A549 (cell line): ENCODE measurements around the gene PPM1H. TPM values are rescaled to one million over a fixed set of nuclear protein-coding genes. Genes with fewer than 3 reads are reported as not detected.

Experiments
- ATAC-seq, 2 experiments: fragments of 200-7000 bp in 1 of 2; fragments of >200 bp in 1 of 2; cut with Nextera tagmentation in 1 of 2; cut with Tn5 transposase in 1 of 2; 3 replicates each; pipeline versions ENCODE4 v1.8.0 to v1.9.1; 2018 to 2020; ENCODE audit warnings: mild to moderate bottlenecking in 1 of 2, moderate library complexity in 1 of 2
- CTCF ChIA-PET: fragments of 300-600 bp; sonication (Branson Sonifier 250); formaldehyde crosslinking; extraction: SDS; loops from one replicate; lab custom pipeline; 2021; ENCODE audit warnings: antibody characterized with exemption, inconsistent platforms; lab: Yijun Ruan, JAX
- POLR2A ChIA-PET: fragments of 350-600 bp; formaldehyde crosslinking; extraction: SDS; loops from one replicate; lab custom pipeline; 2021; ENCODE audit warnings: antibody characterized with exemption, inconsistent platforms; lab: Yijun Ruan, JAX
- DNase-seq, 2 experiments: peaks; one replicate each; pipeline versions ENCODE4 v3.0.0 to v3.0.0-alpha.2; 2011 to 2016; ENCODE audit warnings: low read depth in 1 of 2, low spot score in 1 of 2
- FAIRE-seq: peaks from 2 replicates; lab custom pipeline; 2011; peaks lifted over from hg19 to GRCh38; lab: Jason Lieb, UNC
- H3K27ac ChIP-seq, 2 experiments: fragments of >200 bp; sonication (Bioruptor Twin); formaldehyde crosslinking; 3 replicates each; pipeline ENCODE4 v1.5.1; 2016 to 2017
- H3K4me1 ChIP-seq: fragments of >200 bp; sonication (Bioruptor Twin); formaldehyde crosslinking; 3 replicates; pipeline ENCODE4 v1.6.1; 2016
- H3K4me2 ChIP-seq: fragments of >200 bp; sonication (Bioruptor Twin); formaldehyde crosslinking; 3 replicates; pipeline ENCODE4 v1.6.1; 2016
- H3K4me3 ChIP-seq: fragments of >200 bp; sonication (Bioruptor Twin); formaldehyde crosslinking; 3 replicates; pipeline ENCODE4 v1.5.1; 2016
- H3K9me3 ChIP-seq: fragments of >200 bp; sonication (Bioruptor Twin); formaldehyde crosslinking; 3 replicates; pipeline ENCODE4 v1.6.1; 2016
- CEBPB ChIP-seq, 2 experiments: fragments of >200 bp in 1 of 2; sonication (Bioruptor Twin) in 1 of 2; formaldehyde crosslinking in 1 of 2; IDR thresholded peaks; 2 replicates each; pipeline ENCODE4 v1.6.1; 2012 to 2016
- CHD2 ChIP-seq: fragments of 150-350 bp; IDR thresholded peaks from 2 replicates; pipeline ENCODE4 v1.6.1; 2014; ENCODE audit warnings: low read length; ENCODE audit not compliant: partially characterized antibody
- EHMT2 ChIP-seq: fragments of 200-600 bp; sonication (generic); IDR thresholded peaks from 2 replicates; pipeline ENCODE4 v1.6.1; 2016; ENCODE audit warnings: antibody characterized with exemption, low read depth, mild to moderate bottlenecking, moderate library complexity
- EP300 ChIP-seq, 2 experiments: fragments of >200 bp; sonication (Bioruptor Twin); formaldehyde crosslinking; IDR thresholded peaks; 2 replicates in 1 of 2; 3 replicates in 1 of 2; pipeline ENCODE4 v1.6.1; 2016 to 2017
- HOXB5 ChIP-seq: fragments of 250-450 bp; sonication (Bioruptor Pico); IDR thresholded peaks from 2 replicates; pipeline ENCODE4 v1.5.0; 2020; ENCODE audit warnings: mild to moderate bottlenecking, moderate library complexity
- JUN ChIP-seq, 2 experiments: fragments of >200 bp; sonication (Bioruptor Twin); formaldehyde crosslinking; IDR thresholded peaks; 2 replicates in 1 of 2; 3 replicates in 1 of 2; pipeline ENCODE4 v1.6.1; 2016 to 2017
- KDM1A ChIP-seq: fragments of 200-600 bp; sonication (generic); IDR thresholded peaks from 2 replicates; pipeline ENCODE4 v1.6.1; 2016; ENCODE audit warnings: low read depth, mild to moderate bottlenecking
- KDM5A ChIP-seq: fragments of 200-600 bp; sonication (generic); IDR thresholded peaks from 2 replicates; pipeline ENCODE4 v1.6.1; 2016; ENCODE audit warnings: antibody characterized with exemption, mild to moderate bottlenecking
- MAFK ChIP-seq: fragments of 450-650 bp; IDR thresholded peaks from 2 replicates; pipeline ENCODE4 v1.6.1; 2014; ENCODE audit not compliant: partially characterized antibody
- RAD21 ChIP-seq, 2 experiments: fragments of >200 bp in 1 of 2; sonication (Bioruptor Twin) in 1 of 2; formaldehyde crosslinking in 1 of 2; IDR thresholded peaks in 1 of 2; conservative IDR thresholded peaks in 1 of 2; 2 replicates in 1 of 2; 3 replicates in 1 of 2; pipeline ENCODE4 v1.6.1; 2012 to 2018; ENCODE audit warnings: inconsistent platforms in 1 of 2
- RFX5 ChIP-seq: fragments of 450-650 bp; IDR thresholded peaks from 2 replicates; pipeline ENCODE4 v1.7.1; 2014; ENCODE audit warnings: antibody characterized with exemption, mild to moderate bottlenecking, moderate library complexity
- SREBF2 ChIP-seq: fragments of 450-650 bp; IDR thresholded peaks from 2 replicates; pipeline ENCODE4 v1.6.1; 2014; ENCODE audit warnings: mild to moderate bottlenecking, moderate library complexity
- TFCP2L1 ChIP-seq: fragments of 250-450 bp; sonication (Bioruptor Pico); IDR thresholded peaks from 2 replicates; pipeline ENCODE4 v1.5.0; 2021; ENCODE audit warnings: mild to moderate bottlenecking
- TP53 ChIP-seq: fragments of 250-450 bp; sonication (Bioruptor Pico); IDR thresholded peaks from 2 replicates; pipeline ENCODE4 v1.5.0; 2021; ENCODE audit warnings: mild to moderate bottlenecking, moderate library complexity
- ZNF302 ChIP-seq: fragments of 250-450 bp; sonication (Bioruptor Pico); IDR thresholded peaks from 2 replicates; pipeline ENCODE4 v1.9.0; 2021; ENCODE audit warnings: inconsistent platforms, mild to moderate bottlenecking, moderate library complexity
- ZSCAN20 ChIP-seq: fragments of 250-450 bp; sonication (Bioruptor Pico); IDR thresholded peaks from 2 replicates; pipeline ENCODE4 v1.8.0; 2022; ENCODE audit warnings: mild to moderate bottlenecking, moderate library complexity
- WGBS: methylation state at CpG from one replicate; pipeline ENCODE4 v1.1.6; 2017; ENCODE audit errors: missing lambda C conversion rate; 5-methylcytosine and 5-hydroxymethylcytosine counted together
- polyA plus RNA-seq, 4 experiments: library from polyadenylated mRNA; depleted of rRNA in 3 of 4; stranded (reverse); fragments of >200 nt; fragmentation: RNase III in 1 of 4; extraction: RNeasy Plus Mini Kit Qiagen cat#74134 plus additional on column Dnase treatment in 1 of 4; gene quantifications; 2 replicates in 3 of 4; 3 replicates in 1 of 4; pipeline ENCODE4 v1.2.3, GENCODE V29; 2011 to 2017
- TF ChIP-seq, protein P1 (sequence below): IDR thresholded peaks from 2 replicates; pipeline ENCODE4 v1.6.1; 2012
- TF ChIP-seq, protein P2 (sequence below): IDR thresholded peaks from 2 replicates; pipeline ENCODE4 v1.6.1; 2012
- TF ChIP-seq, protein P3 (sequence below): fragments of 150-350 bp; IDR thresholded peaks from 2 replicates; pipeline ENCODE4 v1.6.1; 2014; ENCODE audit warnings: low read depth, mild to moderate bottlenecking, low read length
- TF ChIP-seq, protein P4 (sequence below): fragments of >200 bp; sonication (Bioruptor Twin); formaldehyde crosslinking; IDR thresholded peaks from 3 replicates; pipeline ENCODE4 v1.6.1; 2016
- TF ChIP-seq, protein P5 (sequence below): fragments of >200 bp; sonication (Bioruptor Twin); formaldehyde crosslinking; IDR thresholded peaks from 2 replicates; pipeline ENCODE4 v1.6.1; 2016

The PPM1H gene
- polyA plus RNA-seq, 2 of the 4 experiments (the other 2 are of a cell fraction) = 7.8 TPM

DNA sequence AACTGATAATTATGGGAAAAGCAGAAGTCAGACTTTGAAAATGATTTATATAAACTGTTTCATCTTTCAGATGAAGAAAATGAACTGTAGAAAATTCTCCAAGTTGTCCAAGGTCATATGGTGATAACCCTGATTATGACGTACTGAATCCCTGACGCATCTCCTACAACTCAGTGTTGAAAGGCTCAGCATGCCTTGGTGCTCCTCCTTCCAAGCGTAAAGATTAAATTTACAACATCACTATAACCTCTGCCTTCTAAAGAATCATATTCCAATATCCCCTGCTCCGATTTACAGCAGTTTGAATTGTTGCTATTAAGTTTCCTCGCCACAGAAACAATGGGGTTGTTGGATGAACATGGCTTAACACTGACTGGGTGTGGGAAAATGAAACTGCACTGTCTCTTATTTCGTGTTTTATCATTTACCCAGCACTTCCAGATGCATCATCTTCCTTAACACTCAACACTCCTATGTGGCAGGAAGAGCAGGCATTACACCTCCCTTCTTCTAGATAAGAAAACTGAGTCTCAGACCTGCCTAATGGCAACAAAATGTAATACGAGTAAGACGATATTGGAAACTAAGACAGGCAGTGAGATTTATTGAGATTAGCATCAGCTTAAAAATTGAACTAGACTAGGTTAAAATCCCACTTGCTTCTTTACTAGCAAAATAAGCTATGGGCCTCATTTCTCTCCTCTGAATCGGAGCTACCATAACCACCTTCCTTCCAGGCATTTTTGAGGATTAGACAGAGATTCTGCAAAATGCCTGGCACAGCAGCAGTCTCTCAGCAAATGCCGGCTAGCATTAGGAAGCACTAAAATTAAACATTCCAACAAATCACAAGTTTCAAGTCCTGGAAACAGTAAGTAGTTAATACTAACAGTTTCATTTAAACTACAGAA is 74.2 kb downstream of the PPM1H start:
- no peak for ATAC-seq
- H3K4me3 ChIP-seq = no peak overlapping the region
- no peaks in the 10 kb centered on the region for H3K9me3 ChIP-seq
- peak; percentile 56 for FAIRE-seq
- WGBS = 82% methylated on average over 10 of the region's 10 CpGs
- ChIA-PET POLR2A (interaction anchor here (2.5 kb wide), 1 partner anchor 74 kb away, joined by 5 read pairs; the partner anchor contains the start of gene PPM1H), CTCF (interaction anchor here (0.5 to 3.7 kb wide), 4 partner anchors 9 to 466 kb away, joined by 3 to 12 read pairs (median 3); partner anchors contain the start of gene PPM1H)
- peaks cover 53% of the 10 kb centered on the region for H3K4me1 ChIP-seq
- TF ChIP-seq KDM1A (no peak), JUN (IDR thresholded peaks at IDR 0.05) (no peak), EP300 (IDR thresholded peaks at IDR 0.05) (no peak), RAD21 (conservative IDR thresholded peaks at IDR 0.05 in 1 of 2, IDR thresholded peaks at IDR 0.05 in 1 of 2) (no peak), CHD2 (no peak), ZNF302 (CRISPR knock-in tag) (no peak), ZSCAN20 (CRISPR knock-in tag) (no peak), SREBF2 (no peak), CEBPB (IDR thresholded peaks at IDR 0.05) (no peak), EHMT2 (no peak), TFCP2L1 (CRISPR knock-in tag) (no peak), KDM5A (no peak), RFX5 (no peak)
- TF ChIP-seq, protein P1, sequence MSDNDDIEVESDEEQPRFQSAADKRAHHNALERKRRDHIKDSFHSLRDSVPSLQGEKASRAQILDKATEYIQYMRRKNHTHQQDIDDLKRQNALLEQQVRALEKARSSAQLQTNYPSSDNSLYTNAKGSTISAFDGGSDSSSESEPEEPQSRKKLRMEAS = no peak
- TF ChIP-seq, protein P2, sequence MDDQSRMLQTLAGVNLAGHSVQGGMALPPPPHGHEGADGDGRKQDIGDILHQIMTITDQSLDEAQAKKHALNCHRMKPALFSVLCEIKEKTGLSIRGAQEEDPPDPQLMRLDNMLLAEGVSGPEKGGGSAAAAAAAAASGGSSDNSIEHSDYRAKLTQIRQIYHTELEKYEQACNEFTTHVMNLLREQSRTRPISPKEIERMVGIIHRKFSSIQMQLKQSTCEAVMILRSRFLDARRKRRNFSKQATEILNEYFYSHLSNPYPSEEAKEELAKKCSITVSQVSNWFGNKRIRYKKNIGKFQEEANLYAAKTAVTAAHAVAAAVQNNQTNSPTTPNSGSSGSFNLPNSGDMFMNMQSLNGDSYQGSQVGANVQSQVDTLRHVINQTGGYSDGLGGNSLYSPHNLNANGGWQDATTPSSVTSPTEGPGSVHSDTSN = no peak
- TF ChIP-seq, protein P3, sequence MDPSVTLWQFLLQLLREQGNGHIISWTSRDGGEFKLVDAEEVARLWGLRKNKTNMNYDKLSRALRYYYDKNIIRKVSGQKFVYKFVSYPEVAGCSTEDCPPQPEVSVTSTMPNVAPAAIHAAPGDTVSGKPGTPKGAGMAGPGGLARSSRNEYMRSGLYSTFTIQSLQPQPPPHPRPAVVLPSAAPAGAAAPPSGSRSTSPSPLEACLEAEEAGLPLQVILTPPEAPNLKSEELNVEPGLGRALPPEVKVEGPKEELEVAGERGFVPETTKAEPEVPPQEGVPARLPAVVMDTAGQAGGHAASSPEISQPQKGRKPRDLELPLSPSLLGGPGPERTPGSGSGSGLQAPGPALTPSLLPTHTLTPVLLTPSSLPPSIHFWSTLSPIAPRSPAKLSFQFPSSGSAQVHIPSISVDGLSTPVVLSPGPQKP = no peak
- TF ChIP-seq, protein P4, sequence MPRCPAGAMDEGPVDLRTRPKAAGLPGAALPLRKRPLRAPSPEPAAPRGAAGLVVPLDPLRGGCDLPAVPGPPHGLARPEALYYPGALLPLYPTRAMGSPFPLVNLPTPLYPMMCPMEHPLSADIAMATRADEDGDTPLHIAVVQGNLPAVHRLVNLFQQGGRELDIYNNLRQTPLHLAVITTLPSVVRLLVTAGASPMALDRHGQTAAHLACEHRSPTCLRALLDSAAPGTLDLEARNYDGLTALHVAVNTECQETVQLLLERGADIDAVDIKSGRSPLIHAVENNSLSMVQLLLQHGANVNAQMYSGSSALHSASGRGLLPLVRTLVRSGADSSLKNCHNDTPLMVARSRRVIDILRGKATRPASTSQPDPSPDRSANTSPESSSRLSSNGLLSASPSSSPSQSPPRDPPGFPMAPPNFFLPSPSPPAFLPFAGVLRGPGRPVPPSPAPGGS = no peak
- TF ChIP-seq, protein P5, sequence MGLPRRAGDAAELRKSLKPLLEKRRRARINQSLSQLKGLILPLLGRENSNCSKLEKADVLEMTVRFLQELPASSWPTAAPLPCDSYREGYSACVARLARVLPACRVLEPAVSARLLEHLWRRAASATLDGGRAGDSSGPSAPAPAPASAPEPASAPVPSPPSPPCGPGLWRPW = no peak
- peak overlapping the region; percentile 8 to 80; a peak in 3 of 6 replicates for H3K27ac ChIP-seq
- peak overlapping the region; percentile 50 for H3K4me2 ChIP-seq
- DNase-seq = no peak

DNA sequence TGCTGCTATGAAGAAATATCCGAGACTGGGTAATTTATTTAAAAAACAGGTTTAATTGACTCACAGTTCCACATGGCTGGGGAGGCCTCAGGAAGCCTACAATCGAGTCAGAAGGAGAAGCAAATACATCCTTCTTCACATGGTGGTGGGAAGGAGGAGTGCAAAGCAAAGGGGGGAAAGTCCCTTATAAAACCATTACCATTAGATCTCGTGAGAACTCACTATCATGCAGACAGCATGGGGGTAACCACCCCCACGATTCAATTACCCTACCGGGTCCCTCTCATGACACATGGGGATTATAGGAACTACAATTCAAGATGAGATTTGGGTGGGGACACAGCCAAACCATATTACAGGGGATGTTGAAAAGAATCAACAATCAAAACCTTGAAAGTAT is 74.9 kb downstream of the PPM1H start:
- peak overlapping the region in 1 of 2 experiments; percentile 13; a peak in 1 of 6 replicates for H3K27ac ChIP-seq
- no peak overlapping the region for H3K4me2 ChIP-seq
- ATAC-seq (no peak), DNase-seq (no peak), FAIRE-seq (no peak)
- H3K9me3 ChIP-seq = no peaks in the 10 kb centered on the region
- POLR2A ChIA-PET = interaction anchor here (2.5 kb wide), 1 partner anchor 75 kb away, joined by 5 read pairs; the partner anchor contains the start of gene PPM1H
- TF ChIP-seq ZNF302 (CRISPR knock-in tag) (no peak), HOXB5 (CRISPR knock-in tag) (no peak), MAFK (no peak), RFX5 (no peak), TP53 (CRISPR knock-in tag) (no peak)
- peaks cover 46% of the 10 kb centered on the region for H3K4me1 ChIP-seq
- no peak overlapping the region for H3K4me3 ChIP-seq
- CTCF ChIA-PET = interaction anchor here (1.0 to 3.7 kb wide), 4 partner anchors 47 to 423 kb away, joined by 3 to 12 read pairs (median 4); partner anchors contain the start of gene PPM1H
- 84% methylated on average over 5 of the region's 5 CpGs for WGBS
